Posterior cingulate gyrus (tissue), 11 donors: ENCODE measurements around the gene ZNF302.

ENCODE experiments used
- DNase-seq, 10 donors: peaks; one replicate each; pipeline versions ENCODE4 v3.0.0 to v3.0.0-alpha.2; 2020 to 2021; ENCODE audit warnings: mixed read lengths in 3 of 10
- intact Hi-C: fragments of 100-400 bp; cut with DNase I; formaldehyde crosslinking; loops from one replicate; pipeline ENCODE4 v1.15.1; 2023

Gene ZNF302

GRCh38 chr19:34722353-34722752, 44.9 kb downstream of the ZNF302 start:
- DNase-seq, result no peak
- intact Hi-C loops, result no loop called here

- DNase-seq, result no peak
- intact Hi-C loops, result no loop called here
Observed at GRCh38 chr19:34725400-34725799, 47.9 kb downstream of the ZNF302 start.

- intact Hi-C loops, result loop anchor here (5.0 kb wide), 1 partner anchor 41 kb away; the partner anchor contains the start of gene ZNF599
- peak in 1 of 10 donors; percentile 76 for DNase-seq
Observed at GRCh38 chr19:34731019-34731829, 53.7 kb downstream of the ZNF302 start.

GRCh38 chr19:34731964-34732363, 54.5 kb downstream of the ZNF302 start:
- intact Hi-C loops, result loop anchor here (5.0 kb wide), 1 partner anchor 40 kb away; the partner anchor contains the start of gene ZNF599
- peak in 1 of 10 donors; percentile 77 for DNase-seq

GRCh38 chr19:34732612-34733211, 55.2 kb downstream of the ZNF302 start:
- intact Hi-C loops, result loop anchor here (5.0 kb wide), 1 partner anchor 40 kb away; the partner anchor contains the start of gene ZNF599

GRCh38 chr19:34733266-34733745, 55.8 kb downstream of the ZNF302 start:
- DNase-seq, result peak in 5 of 10 donors; percentile 31 to 83 (median 65)
- intact Hi-C loops, result loop anchor here (5.0 kb wide), 1 partner anchor 39 kb away; the partner anchor contains the start of gene ZNF599

More at GRCh38 chr19:34732612-34733211, 55.2 kb downstream of the ZNF302 start:
- DNase-seq, result peak in 1 of 10 donors; percentile 74

GRCh38 chr19:34733746-34734536, 56.5 kb downstream of the ZNF302 start, which contains the start of gene ZNF181:
TSS of gene ZNF181 (plus strand) at chr19:34734243. CDS start at chr19:34735038, 795 bp downstream.
- intact Hi-C loops, result loop anchor here (1.0 to 5.0 kb wide), 2 partner anchors 38 to 57 kb away; partner anchors contain the start of genes SCGB2B2, ZNF302 and ZNF599
- DNase-seq, result peak; percentile 79 to 98 (median 89)

GRCh38 chr19:34734537-34735103, 57.1 kb downstream of the ZNF302 start:
- no peak for DNase-seq
- intact Hi-C loops, result loop anchor here (1.0 to 5.0 kb wide), 2 partner anchors 38 to 57 kb away; partner anchors contain the start of genes SCGB2B2, ZNF302 and ZNF599
